Stomach smooth muscle (tissue), 2 donors: ENCODE measurements around the gene ALG1L2.
"Not testable (repeated sequence)": the region's sequence is repeated elsewhere in the genome, so short reads cannot be mapped to it uniquely, and the experiment has no call there.

Source experiments
- H3K27ac ChIP-seq: one replicate; pipeline ENCODE4 v1.7.0; 2013; ENCODE audit warnings: mild to moderate bottlenecking, low read length, inconsistent platforms
- H3K27me3 ChIP-seq, 2 donors: one replicate each; pipeline ENCODE4 v1.7.0; 2013; ENCODE audit warnings: low read length in 2 of 2; ENCODE audit not compliant: insufficient read depth in 2 of 2, control insufficient read depth in 1 of 2
- H3K36me3 ChIP-seq, 2 donors: one replicate each; pipeline ENCODE4 v1.7.0; 2013; ENCODE audit warnings: low read length in 2 of 2; ENCODE audit not compliant: control insufficient read depth in 2 of 2, insufficient read depth in 2 of 2
- H3K4me1 ChIP-seq: one replicate; pipeline ENCODE4 v1.7.0; 2013; ENCODE audit warnings: low read length; ENCODE audit not compliant: control insufficient read depth, insufficient read depth
- H3K4me3 ChIP-seq, 2 donors: one replicate each; pipeline ENCODE4 v1.7.0; 2013; ENCODE audit warnings: low read length in 2 of 2
- H3K9ac ChIP-seq, 2 donors: one replicate each; pipeline ENCODE4 v1.7.0; 2013; ENCODE audit warnings: low read length in 2 of 2, mild to moderate bottlenecking in 1 of 2
- H3K9me3 ChIP-seq, 2 donors: one replicate each; pipeline ENCODE4 v1.7.0; 2013; ENCODE audit warnings: low read length in 2 of 2; ENCODE audit not compliant: control insufficient read depth in 2 of 2
- donor health status: healthy.
- donor health status: Pancreatic carcinoma.

Gene ALG1L2

GRCh38 chr3:130111185-130111864 lies 29.7 kb downstream of the ALG1L2 start:
- peak overlapping the region; percentile 62 to 64 for H3K9ac ChIP-seq
- H3K4me3 ChIP-seq, result peak overlapping the region; percentile 69 to 79
- H3K27me3 ChIP-seq, result no peaks in the 10 kb centered on the region
- no peaks in the 10 kb centered on the region for H3K9me3 ChIP-seq
- peaks cover 6% of the 10 kb centered on the region for H3K4me1 ChIP-seq
- H3K27ac ChIP-seq, result peak overlapping the region; percentile 62
- H3K36me3 ChIP-seq, result no peaks in the 10 kb centered on the region

- H3K27me3 ChIP-seq, H3K36me3 ChIP-seq, H3K4me1 ChIP-seq, H3K9me3 ChIP-seq: not testable (repeated sequence)
- H3K4me3 ChIP-seq, result peak overlapping the region; percentile 67 to 81
- peak overlapping the region; percentile 64 to 84 for H3K9ac ChIP-seq
- peak overlapping the region; percentile 71 for H3K27ac ChIP-seq
Observed at GRCh38 chr3:130111865-130112747, 30.5 kb downstream of the ALG1L2 start.

GRCh38 chr3:130112748-130113073 lies 31.1 kb downstream of the ALG1L2 start:
- Histone ChIP-seq H3K9ac (peak overlapping the region; percentile 64 to 84), H3K4me3 (peak overlapping the region; percentile 67 to 81)
- H3K27me3 ChIP-seq, result not testable (repeated sequence)

GRCh38 chr3:130115400-130115799 lies 33.8 kb downstream of the ALG1L2 start:
- not testable (repeated sequence) for H3K9me3 ChIP-seq, H3K4me1 ChIP-seq, H3K27me3 ChIP-seq, H3K4me3 ChIP-seq, H3K27ac ChIP-seq, H3K36me3 ChIP-seq, H3K9ac ChIP-seq

More at GRCh38 chr3:130112748-130113073, 31.1 kb downstream of the ALG1L2 start:
- H3K36me3 ChIP-seq, H3K9me3 ChIP-seq, H3K4me1 ChIP-seq: not testable (repeated sequence)
- H3K27ac ChIP-seq, result peak overlapping the region; percentile 71

GRCh38 chr3:130117933-130118332 lies 36.3 kb downstream of the ALG1L2 start:
- H3K9me3 ChIP-seq, result no peaks in the 10 kb centered on the region
- H3K4me3 ChIP-seq, result no peak overlapping the region
- H3K27ac ChIP-seq, result no peak overlapping the region
- no peak overlapping the region for H3K9ac ChIP-seq
- H3K4me1 ChIP-seq, result no peaks in the 10 kb centered on the region
- H3K36me3 ChIP-seq, result no peaks in the 10 kb centered on the region
- H3K27me3 ChIP-seq, result no peaks in the 10 kb centered on the region

- not testable (repeated sequence) for H3K9me3 ChIP-seq, H3K27me3 ChIP-seq, H3K27ac ChIP-seq
Observed at GRCh38 chr3:130119824-130120223, 38.2 kb downstream of the ALG1L2 start.

GRCh38 chr3:130120291-130120690 lies 38.7 kb downstream of the ALG1L2 start:
- not testable (repeated sequence) for H3K27me3 ChIP-seq, H3K9me3 ChIP-seq, H3K36me3 ChIP-seq, H3K4me1 ChIP-seq, H3K4me3 ChIP-seq, H3K9ac ChIP-seq, H3K27ac ChIP-seq

More at GRCh38 chr3:130119824-130120223, 38.2 kb downstream of the ALG1L2 start:
- not testable (repeated sequence) for H3K36me3 ChIP-seq, H3K4me3 ChIP-seq, H3K4me1 ChIP-seq, H3K9ac ChIP-seq

GRCh38 chr3:130122891-130123775 lies 41.5 kb downstream of the ALG1L2 start:
- not testable (repeated sequence) for H3K4me1 ChIP-seq, H3K9me3 ChIP-seq, H3K9ac ChIP-seq, H3K4me3 ChIP-seq, H3K27ac ChIP-seq, H3K27me3 ChIP-seq, H3K36me3 ChIP-seq

- not testable (repeated sequence) for H3K4me3 ChIP-seq, H3K9ac ChIP-seq, H3K4me1 ChIP-seq, H3K9me3 ChIP-seq, H3K27ac ChIP-seq, H3K27me3 ChIP-seq, H3K36me3 ChIP-seq
Observed at GRCh38 chr3:130125406-130125805, 43.8 kb downstream of the ALG1L2 start.

- not testable (repeated sequence) for H3K27ac ChIP-seq, H3K27me3 ChIP-seq, H3K4me3 ChIP-seq, H3K9ac ChIP-seq, H3K4me1 ChIP-seq, H3K36me3 ChIP-seq, H3K9me3 ChIP-seq
Observed at GRCh38 chr3:130136337-130136736, 54.7 kb downstream of the ALG1L2 start.
